Measurements from ENCODE around the gene SPATA20.

SPATA20 gene

GRCh38 chr17:50547035-50547735 is at the start of gene SPATA20:
Gene SPATA20 (plus strand): TSS chr17:50547174. CDS start chr17:50547209, 35 bp downstream.
- DNase-seq, result peak; percentile 80

GRCh38 chr17:50498021-50498874 is 48.7 kb upstream of the SPATA20 start:
- no peak for DNase-seq

- DNase-seq, result no peak
These were observed 47.7 kb upstream of the SPATA20 start for GRCh38 chr17:50499270-50499669.

GRCh38 chr17:50499721-50500120 is 47.3 kb upstream of the SPATA20 start:
- no peak for DNase-seq

GRCh38 chr17:50501054-50501453 is 45.9 kb upstream of the SPATA20 start:
- DNase-seq, result peak; percentile 30

GRCh38 chr17:50502301-50502990 is 44.5 kb upstream of the SPATA20 start:
- no peak for DNase-seq

- no peak for DNase-seq
These were observed 41.3 kb upstream of the SPATA20 start for GRCh38 chr17:50505591-50506130.

- no peak for DNase-seq
These were observed 40.7 kb upstream of the SPATA20 start for GRCh38 chr17:50506298-50506697.

GRCh38 chr17:50507871-50508572 is 39.0 kb upstream of the SPATA20 start, which contains the start of gene MYCBPAP:
Gene MYCBPAP (plus strand): TSS chr17:50508439. CDS start chr17:50508675, 236 bp downstream.
- DNase-seq, result peak; percentile 79

GRCh38 chr17:50508573-50509460 is 38.2 kb upstream of the SPATA20 start:
- DNase-seq, result no peak

GRCh38 chr17:50511058-50511457 is 35.9 kb upstream of the SPATA20 start:
- DNase-seq, result peak; percentile 30

- DNase-seq, result no peak
These were observed 33.5 kb upstream of the SPATA20 start for GRCh38 chr17:50513495-50513894.

GRCh38 chr17:50514388-50514787 is 32.6 kb upstream of the SPATA20 start:
- DNase-seq, result no peak

GRCh38 chr17:50514936-50515702 is 31.9 kb upstream of the SPATA20 start:
- DNase-seq, result no peak

GRCh38 chr17:50517011-50517410 is 30.0 kb upstream of the SPATA20 start:
- DNase-seq, result no peak

GRCh38 chr17:50517504-50518383 is 29.2 kb upstream of the SPATA20 start:
- no peak for DNase-seq

- DNase-seq, result no peak
These were observed 28.5 kb upstream of the SPATA20 start for GRCh38 chr17:50518384-50519023.

GRCh38 chr17:50519141-50519834 is 27.7 kb upstream of the SPATA20 start:
- no peak for DNase-seq

Measured in activated CD4-positive, alpha-beta T cell treated with anti-CD3 and anti-CD28 coated beads, Interleukin-2, amount 50 U/mL, for 1 hour (primary cell).